Activated T-cell treated with anti-CD3 and anti-CD28 coated beads, Interleukin-2, amount 50 U/mL, for 72 hours (primary cell): ENCODE measurements around the gene RAB20. TPM values are rescaled to one million over a fixed set of nuclear protein-coding genes. Genes with fewer than 3 reads are reported as not detected.
"Not testable (repeated sequence)": the region's sequence is repeated elsewhere in the genome, so short reads cannot be mapped to it uniquely, and the experiment has no call there.

Experiments
- ATAC-seq, 2 donors: fragments of 150-1000 bp; cut with Tn5 transposase; replicated peaks in 1 of 2; 2 replicates each; pipeline ENCODE4 v1.10.0; 2021; ENCODE audit warnings: moderate library complexity in 2 of 2, mild to moderate bottlenecking in 1 of 2
- DNase-seq, 2 donors: peaks; one replicate each; pipeline ENCODE4 v3.0.0; 2021 to 2022; ENCODE audit warnings: mixed read lengths in 1 of 2
- H3K27ac Mint-ChIP-seq: one replicate; pipeline ENCODE4 v1.8.0; 2022; ENCODE audit warnings: mild to moderate bottlenecking, moderate library complexity, mixed read lengths
- H3K27me3 Mint-ChIP-seq: one replicate; pipeline ENCODE4 v1.8.0; 2022; ENCODE audit warnings: low read depth, mixed read lengths
- H3K36me3 Mint-ChIP-seq, 2 donors: one replicate each; pipeline ENCODE4 v1.8.0; 2022; ENCODE audit warnings: mixed read lengths in 2 of 2, mild to moderate bottlenecking in 1 of 2; ENCODE audit not compliant: insufficient read depth in 2 of 2
- H3K4me1 Mint-ChIP-seq: one replicate; pipeline ENCODE4 v1.8.0; 2022; ENCODE audit warnings: low read depth, mixed read lengths
- H3K4me3 Mint-ChIP-seq, 2 donors: one replicate each; pipeline ENCODE4 v1.8.0; 2022; ENCODE audit warnings: mild to moderate bottlenecking in 2 of 2, mixed read lengths in 2 of 2, moderate library complexity in 2 of 2
- H3K9me3 Mint-ChIP-seq, 2 donors: one replicate each; pipeline ENCODE4 v1.8.0; 2022; ENCODE audit warnings: mixed read lengths in 2 of 2
- total RNA-seq, 2 donors: library from RNA; stranded (reverse); gene quantifications; one replicate each; pipeline ENCODE4 v1.2.3, GENCODE V29; 2022

The RAB20 gene
- total RNA-seq, 2 donors from 2014 or later = 1.8 to 3.0 TPM

GRCh38 chr13:110491869-110492678 lies 69.4 kb downstream of the RAB20 start:
- H3K4me1 Mint-ChIP-seq = no peaks in the 10 kb centered on the region
- no peaks in the 10 kb centered on the region for H3K27me3 Mint-ChIP-seq
- no peaks in the 10 kb centered on the region for H3K9me3 Mint-ChIP-seq
- no peaks in the 10 kb centered on the region for H3K36me3 Mint-ChIP-seq
- no peak overlapping the region for H3K4me3 Mint-ChIP-seq
- DNase-seq (no peak), ATAC-seq (no peak)
- no peak overlapping the region for H3K27ac Mint-ChIP-seq

GRCh38 chr13:110490009-110490770 lies 71.3 kb downstream of the RAB20 start:
- H3K27ac Mint-ChIP-seq = no peak overlapping the region
- H3K27me3 Mint-ChIP-seq = no peaks in the 10 kb centered on the region
- no peaks in the 10 kb centered on the region for H3K36me3 Mint-ChIP-seq
- H3K9me3 Mint-ChIP-seq = no peaks in the 10 kb centered on the region
- no peak for DNase-seq
- no peaks in the 10 kb centered on the region for H3K4me1 Mint-ChIP-seq
- ATAC-seq = no peak
- no peak overlapping the region for H3K4me3 Mint-ChIP-seq

GRCh38 chr13:110486880-110487279 lies 74.6 kb downstream of the RAB20 start:
- not testable (repeated sequence) for H3K4me1 Mint-ChIP-seq, H3K4me3 Mint-ChIP-seq, H3K9me3 Mint-ChIP-seq, ATAC-seq, H3K27ac Mint-ChIP-seq, H3K27me3 Mint-ChIP-seq, H3K36me3 Mint-ChIP-seq, DNase-seq

- peaks cover 6% of the 10 kb centered on the region for H3K27me3 Mint-ChIP-seq
- no peak for DNase-seq
Measured at GRCh38 chr13:110486061-110486715, 75.3 kb downstream of the RAB20 start.

GRCh38 chr13:110485604-110486003 lies 75.9 kb downstream of the RAB20 start:
- H3K4me1 Mint-ChIP-seq = no peaks in the 10 kb centered on the region
- H3K9me3 Mint-ChIP-seq = no peaks in the 10 kb centered on the region
- no peaks in the 10 kb centered on the region for H3K36me3 Mint-ChIP-seq
- H3K4me3 Mint-ChIP-seq = no peak overlapping the region
- DNase-seq (no peak), ATAC-seq (no peak)
- H3K27me3 Mint-ChIP-seq = peaks cover 6% of the 10 kb centered on the region
- no peak overlapping the region for H3K27ac Mint-ChIP-seq

More at GRCh38 chr13:110486061-110486715, 75.3 kb downstream of the RAB20 start:
- Mint-ChIP-seq H3K4me3 (no peak overlapping the region), H3K9me3 (no peaks in the 10 kb centered on the region), H3K27ac (no peak overlapping the region), H3K4me1 (no peaks in the 10 kb centered on the region), H3K36me3 (no peaks in the 10 kb centered on the region)
- no peak for ATAC-seq

- H3K36me3 Mint-ChIP-seq = no peaks in the 10 kb centered on the region
- no peak overlapping the region for H3K4me3 Mint-ChIP-seq
- H3K4me1 Mint-ChIP-seq = no peaks in the 10 kb centered on the region
- no peak for DNase-seq
- peaks cover 6% of the 10 kb centered on the region for H3K27me3 Mint-ChIP-seq
- H3K9me3 Mint-ChIP-seq = no peaks in the 10 kb centered on the region
- ATAC-seq = no peak
- no peak overlapping the region for H3K27ac Mint-ChIP-seq
Measured at GRCh38 chr13:110484290-110485048, 77.1 kb downstream of the RAB20 start.

GRCh38 chr13:110483386-110483968 lies 78.0 kb downstream of the RAB20 start:
- H3K36me3 Mint-ChIP-seq = no peaks in the 10 kb centered on the region
- H3K27me3 Mint-ChIP-seq = peaks cover 6% of the 10 kb centered on the region
- H3K9me3 Mint-ChIP-seq = no peaks in the 10 kb centered on the region
- ATAC-seq (no peak), DNase-seq (no peak)
- H3K27ac Mint-ChIP-seq = no peak overlapping the region
- H3K4me1 Mint-ChIP-seq = no peaks in the 10 kb centered on the region
- no peak overlapping the region for H3K4me3 Mint-ChIP-seq

GRCh38 chr13:110480161-110480560 lies 81.4 kb downstream of the RAB20 start:
- Mint-ChIP-seq H3K27ac (no peak overlapping the region), H3K4me1 (no peaks in the 10 kb centered on the region), H3K27me3 (peaks cover 6% of the 10 kb centered on the region), H3K36me3 (no peaks in the 10 kb centered on the region), H3K4me3 (no peak overlapping the region), H3K9me3 (no peaks in the 10 kb centered on the region)
- ATAC-seq (no peak), DNase-seq (no peak)

GRCh38 chr13:110479648-110480047 lies 81.9 kb downstream of the RAB20 start:
- no peaks in the 10 kb centered on the region for H3K9me3 Mint-ChIP-seq
- peaks cover 10% of the 10 kb centered on the region for H3K27me3 Mint-ChIP-seq
- no peak overlapping the region for H3K27ac Mint-ChIP-seq
- ATAC-seq (no peak), DNase-seq (no peak)
- no peaks in the 10 kb centered on the region for H3K36me3 Mint-ChIP-seq
- no peaks in the 10 kb centered on the region for H3K4me1 Mint-ChIP-seq
- no peak overlapping the region for H3K4me3 Mint-ChIP-seq

- Mint-ChIP-seq H3K36me3 (no peaks in the 10 kb centered on the region), H3K27me3 (peaks cover 15% of the 10 kb centered on the region), H3K27ac (no peak overlapping the region), H3K4me1 (no peaks in the 10 kb centered on the region), H3K4me3 (no peak overlapping the region), H3K9me3 (no peaks in the 10 kb centered on the region)
- no peak for ATAC-seq
- DNase-seq = no peak
Measured at GRCh38 chr13:110479215-110479545, 82.3 kb downstream of the RAB20 start.

GRCh38 chr13:110478405-110479214 lies 82.9 kb downstream of the RAB20 start:
- DNase-seq = no peak
- H3K9me3 Mint-ChIP-seq = no peaks in the 10 kb centered on the region
- no peak overlapping the region for H3K4me3 Mint-ChIP-seq
- peaks cover 19% of the 10 kb centered on the region for H3K27me3 Mint-ChIP-seq
- no peaks in the 10 kb centered on the region for H3K4me1 Mint-ChIP-seq
- H3K36me3 Mint-ChIP-seq = no peaks in the 10 kb centered on the region
- no peak overlapping the region for H3K27ac Mint-ChIP-seq
- no peak for ATAC-seq

- Mint-ChIP-seq H3K27me3 (peaks cover 19% of the 10 kb centered on the region), H3K27ac (no peak overlapping the region), H3K9me3 (no peaks in the 10 kb centered on the region), H3K36me3 (no peaks in the 10 kb centered on the region), H3K4me1 (no peaks in the 10 kb centered on the region), H3K4me3 (no peak overlapping the region)
- ATAC-seq (no peak), DNase-seq (no peak)
Measured at GRCh38 chr13:110477706-110478245, 83.7 kb downstream of the RAB20 start.
